ENCODE data around the gene PEX14. TPM values are rescaled to one million over a fixed set of nuclear protein-coding genes. Genes with fewer than 3 reads are reported as not detected.
A peak's percentile ranks its signal among the peaks of the same experiment; 100 is the strongest.

Gene PEX14
- total RNA-seq, 1 donor from 2014 or later, result 17.4 TPM

- no peaks in the 10 kb centered on the region for H3K27me3 Mint-ChIP-seq (ENCODE audit: low read depth)
- H3K36me3 Mint-ChIP-seq (ENCODE audit: low read depth), result no peaks in the 10 kb centered on the region
- H3K4me1 Mint-ChIP-seq (ENCODE audit: low read depth), result peaks cover 17% of the 10 kb centered on the region
- H3K4me3 Mint-ChIP-seq (ENCODE audit: unreplicated experiment), result peak overlapping the region; percentile 48
- no peaks in the 10 kb centered on the region for H3K9me3 Mint-ChIP-seq (ENCODE audit: low read depth)
- no peak overlapping the region for H3K27ac Mint-ChIP-seq (ENCODE audit: unreplicated experiment)
- peak; percentile 32 for TF ChIP-seq CTCF (IDR thresholded peaks at IDR 0.05)
- no peak for DNase-seq (ENCODE audit: low spot score)
Measured at GRCh38 chr1:10639011-10639774, 164.4 kb downstream of the PEX14 start.

- no peak for TF ChIP-seq CTCF (IDR thresholded peaks at IDR 0.05)
- H3K9me3 Mint-ChIP-seq (ENCODE audit: low read depth), result no peaks in the 10 kb centered on the region
- H3K36me3 Mint-ChIP-seq (ENCODE audit: low read depth), result no peaks in the 10 kb centered on the region
- peaks cover 17% of the 10 kb centered on the region for H3K4me1 Mint-ChIP-seq (ENCODE audit: low read depth)
- no peaks in the 10 kb centered on the region for H3K27me3 Mint-ChIP-seq (ENCODE audit: low read depth)
- H3K27ac Mint-ChIP-seq (ENCODE audit: unreplicated experiment), result no peak overlapping the region
- H3K4me3 Mint-ChIP-seq (ENCODE audit: unreplicated experiment), result no peak overlapping the region
- no peak for DNase-seq (ENCODE audit: low spot score)
Measured at GRCh38 chr1:10639775-10640578, 165.2 kb downstream of the PEX14 start.

GRCh38 chr1:10640843-10641553 is 166.2 kb downstream of the PEX14 start:
- Mint-ChIP-seq H3K36me3 (ENCODE audit: low read depth) (no peaks in the 10 kb centered on the region), H3K4me3 (ENCODE audit: unreplicated experiment) (no peak overlapping the region), H3K27me3 (ENCODE audit: low read depth) (no peaks in the 10 kb centered on the region), H3K9me3 (ENCODE audit: low read depth) (no peaks in the 10 kb centered on the region), H3K4me1 (ENCODE audit: low read depth) (peaks cover 10% of the 10 kb centered on the region), H3K27ac (ENCODE audit: unreplicated experiment) (no peak overlapping the region)
- no peak for DNase-seq (ENCODE audit: low spot score)
- no peak for TF ChIP-seq CTCF (IDR thresholded peaks at IDR 0.05)

GRCh38 chr1:10641976-10642375 is 167.2 kb downstream of the PEX14 start:
- no peak for DNase-seq (ENCODE audit: low spot score)
- Mint-ChIP-seq H3K9me3 (ENCODE audit: low read depth) (no peaks in the 10 kb centered on the region), H3K4me1 (ENCODE audit: low read depth) (peaks cover 8% of the 10 kb centered on the region), H3K36me3 (ENCODE audit: low read depth) (no peaks in the 10 kb centered on the region), H3K27me3 (ENCODE audit: low read depth) (no peaks in the 10 kb centered on the region), H3K27ac (ENCODE audit: unreplicated experiment) (no peak overlapping the region), H3K4me3 (ENCODE audit: unreplicated experiment) (no peak overlapping the region)
- no peak for TF ChIP-seq CTCF (IDR thresholded peaks at IDR 0.05)

Measured in chondrocyte (in vitro differentiated cells).